ENCODE data around the gene CDH23.

Gene CDH23

DNA sequence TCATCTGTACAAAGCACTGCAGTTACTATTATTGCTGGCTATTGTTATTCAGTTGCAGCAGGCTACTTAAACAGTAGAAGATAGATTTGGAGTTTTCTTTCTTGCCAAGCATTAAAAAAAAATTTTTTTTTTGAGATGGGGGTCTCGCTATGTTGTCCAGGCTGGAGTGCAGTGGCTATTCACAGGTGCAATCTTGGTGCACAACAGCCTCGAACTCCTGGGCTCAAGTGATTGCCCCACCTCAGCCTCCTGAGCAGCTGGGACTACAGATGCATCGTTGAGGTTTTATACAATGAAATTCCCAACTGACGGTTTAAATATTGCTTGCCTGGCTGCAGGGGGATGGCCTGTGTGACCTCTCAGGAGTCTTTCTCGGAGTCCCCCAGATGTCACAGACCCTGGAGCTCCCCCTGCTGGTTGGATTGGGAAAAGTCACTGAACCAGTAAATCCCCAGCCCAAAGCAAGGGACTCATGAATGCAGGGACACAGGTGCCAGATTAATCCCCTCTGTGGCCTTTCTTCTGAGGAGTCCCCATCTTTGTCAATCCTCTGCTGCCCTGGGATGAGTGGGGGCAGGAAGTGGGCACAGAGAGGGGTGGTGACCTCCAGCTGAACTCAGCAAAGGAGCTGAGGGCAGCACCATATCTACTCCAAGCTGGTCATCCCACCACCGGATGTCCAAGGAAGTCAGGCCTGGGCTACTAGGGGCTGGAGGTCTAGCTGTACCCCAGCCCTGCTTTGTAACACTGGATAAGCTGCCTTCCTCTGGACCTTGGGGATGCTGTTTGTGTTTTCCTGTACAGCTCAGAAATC, 173.3 kb downstream of the CDH23 start:
- peak; percentile 70 to 79 for DNase-seq

DNA sequence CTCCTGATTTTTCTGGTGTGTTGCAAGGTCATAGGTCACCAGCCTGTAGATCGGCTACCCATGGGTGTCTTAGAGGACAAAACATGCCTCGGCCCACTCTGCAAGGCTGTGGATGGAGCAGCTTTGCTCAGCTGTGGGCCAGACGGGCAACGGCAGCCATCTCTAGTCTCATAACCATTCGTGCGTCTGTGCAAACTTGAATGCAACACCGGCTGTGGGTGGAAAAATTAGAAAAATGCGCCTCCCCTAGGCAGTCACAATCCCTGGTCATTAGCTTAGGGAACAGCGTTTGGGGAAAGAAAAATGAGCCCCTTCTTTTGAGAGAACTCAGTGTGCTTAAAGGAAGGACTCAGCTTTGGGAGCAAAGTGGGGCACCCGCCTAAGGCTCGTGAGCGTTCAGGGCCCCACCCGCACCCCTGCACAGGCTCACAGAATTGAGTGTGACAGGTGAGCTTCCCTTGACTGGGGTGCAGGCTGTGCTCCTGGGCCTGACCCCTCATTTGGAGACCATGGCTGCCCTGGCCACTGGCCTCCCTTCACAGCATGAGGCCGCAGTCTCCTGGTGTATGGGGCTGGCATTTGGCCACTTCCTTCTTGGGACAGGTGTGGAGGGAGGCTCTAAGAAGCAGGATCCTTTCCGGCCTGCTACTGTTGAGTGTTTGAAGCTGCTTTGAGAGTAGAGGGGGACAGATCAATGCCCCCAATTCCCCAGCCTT, 174.9 kb downstream of the CDH23 start:
- no peak for DNase-seq

DNA sequence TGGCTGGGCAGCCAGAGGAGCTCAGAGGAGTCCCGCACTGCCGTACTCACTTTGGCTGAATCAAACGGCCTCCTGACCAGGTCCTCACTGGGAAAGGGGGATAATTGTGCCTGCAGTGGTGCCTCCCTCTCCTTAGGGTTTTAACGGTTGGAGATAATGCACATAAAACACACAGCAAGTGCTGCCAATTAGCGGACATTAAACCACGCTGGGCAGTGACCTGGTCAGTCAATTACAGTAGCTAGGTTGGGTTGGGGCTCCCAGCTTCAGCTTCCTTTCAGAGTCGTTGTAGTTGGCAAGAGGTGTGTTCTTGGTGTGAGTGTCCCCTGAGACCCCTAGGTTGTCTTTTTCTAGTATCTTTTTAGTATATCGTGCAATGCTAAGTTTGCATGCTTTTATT, 176.2 kb downstream of the CDH23 start:
- DNase-seq, result no peak

DNA sequence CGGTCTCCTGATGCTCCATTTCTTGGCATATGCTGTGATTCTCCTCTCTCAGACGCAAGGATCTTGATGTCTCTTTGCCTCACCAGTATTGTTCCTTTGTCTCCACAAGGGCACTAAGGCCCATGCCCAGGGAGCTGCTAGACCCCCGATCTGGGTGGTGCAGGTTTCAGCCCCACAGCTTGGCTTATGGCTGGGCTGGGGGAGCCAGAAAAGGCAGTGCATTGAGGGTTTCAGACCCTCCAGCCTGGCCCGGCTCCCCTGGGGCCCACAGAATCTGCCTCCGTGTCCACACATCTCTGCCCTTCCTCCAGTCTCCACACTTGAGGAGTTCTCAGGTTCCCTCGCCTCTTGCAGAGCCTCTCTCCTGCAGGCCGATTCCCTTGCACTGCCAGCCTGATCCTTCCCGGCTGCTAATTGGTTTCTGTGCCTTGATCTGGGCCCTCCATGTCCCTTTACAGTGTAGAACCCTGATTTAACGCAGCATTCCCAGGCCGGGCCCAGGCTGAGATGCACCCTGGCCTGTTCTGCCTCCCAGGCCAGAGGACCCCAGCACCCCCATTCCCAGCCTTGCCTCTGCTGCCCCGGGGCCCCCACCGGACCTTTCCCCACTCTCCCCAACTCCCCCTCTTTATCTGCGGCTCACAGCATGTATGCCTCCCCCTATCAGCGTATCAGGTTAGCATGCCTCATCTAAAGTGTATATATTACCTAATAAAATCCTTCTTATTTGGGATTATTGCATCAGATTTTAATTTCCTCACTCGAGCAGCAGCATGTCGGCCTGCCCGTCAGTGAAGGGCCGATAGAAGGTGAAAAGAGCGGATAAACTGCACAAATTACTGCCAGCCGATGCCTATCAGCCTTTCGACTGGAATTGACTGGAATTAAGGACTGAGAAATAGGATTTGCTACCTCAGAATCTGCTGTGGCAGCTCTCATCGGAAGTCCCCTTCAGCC, 177.1 kb downstream of the CDH23 start:
- DNase-seq, result no peak

DNA sequence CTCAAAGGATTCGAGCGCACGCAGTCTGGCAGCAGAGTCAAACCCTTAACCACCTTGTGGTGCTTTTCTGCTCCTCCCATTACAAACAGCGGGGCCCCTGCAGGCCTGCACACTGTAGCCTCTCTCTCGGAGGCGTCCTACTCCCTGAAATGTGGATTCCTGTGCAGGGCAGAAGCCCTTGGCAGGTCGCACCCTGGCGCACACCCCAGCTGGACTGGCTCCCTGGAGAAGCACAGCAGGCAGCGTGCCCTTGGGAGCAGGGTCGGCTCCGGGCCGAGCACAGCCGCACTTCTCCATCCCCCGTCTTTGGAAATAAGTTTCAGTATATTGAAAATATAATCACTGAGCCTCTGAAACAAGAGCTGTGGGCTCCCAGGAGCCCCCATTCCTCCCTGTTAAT, 178.7 kb downstream of the CDH23 start:
- DNase-seq, result no peak

DNA sequence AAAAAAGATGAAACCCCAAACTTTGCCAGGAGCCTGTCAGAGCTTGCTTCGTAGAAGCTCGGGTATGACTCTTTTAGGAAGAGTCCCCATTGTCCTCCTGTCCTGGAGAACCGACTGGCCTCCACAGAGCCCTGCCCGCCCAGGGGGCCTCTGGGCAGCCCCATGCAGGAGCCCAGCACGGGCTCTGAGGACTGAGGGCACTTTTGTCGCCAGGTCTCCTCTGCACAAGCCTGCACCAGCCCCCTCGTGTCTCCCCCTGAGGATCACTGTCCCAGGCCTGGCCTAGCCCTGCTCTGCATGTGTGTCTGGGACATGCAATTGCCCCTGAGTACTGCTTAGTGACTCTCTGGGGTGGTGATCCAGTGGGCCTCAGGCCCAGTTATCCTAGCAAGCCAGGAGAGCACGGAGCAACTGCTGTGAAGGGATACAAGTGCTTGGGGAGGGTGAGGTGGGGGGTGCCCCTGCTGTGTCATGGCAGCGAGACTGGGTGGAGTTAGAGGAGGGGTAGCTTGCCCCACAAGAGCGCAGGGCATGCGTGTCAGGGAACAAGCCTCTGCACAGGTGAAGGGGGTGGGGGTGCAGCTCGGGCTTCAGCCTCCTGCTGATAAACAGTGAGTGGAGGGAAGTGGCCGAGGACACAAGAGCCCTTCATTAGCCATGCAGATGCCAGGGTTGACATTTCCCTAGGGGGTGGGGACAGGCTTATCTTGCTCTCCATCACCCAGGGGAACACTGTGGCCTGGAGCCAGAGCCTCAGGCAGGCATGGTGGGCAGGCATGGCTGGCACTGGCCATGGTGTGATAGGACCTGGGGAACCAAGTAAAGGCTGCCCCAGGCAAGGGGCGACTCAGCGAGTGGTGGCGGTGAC, 179.4 kb downstream of the CDH23 start:
- DNase-seq, result no peak

DNA sequence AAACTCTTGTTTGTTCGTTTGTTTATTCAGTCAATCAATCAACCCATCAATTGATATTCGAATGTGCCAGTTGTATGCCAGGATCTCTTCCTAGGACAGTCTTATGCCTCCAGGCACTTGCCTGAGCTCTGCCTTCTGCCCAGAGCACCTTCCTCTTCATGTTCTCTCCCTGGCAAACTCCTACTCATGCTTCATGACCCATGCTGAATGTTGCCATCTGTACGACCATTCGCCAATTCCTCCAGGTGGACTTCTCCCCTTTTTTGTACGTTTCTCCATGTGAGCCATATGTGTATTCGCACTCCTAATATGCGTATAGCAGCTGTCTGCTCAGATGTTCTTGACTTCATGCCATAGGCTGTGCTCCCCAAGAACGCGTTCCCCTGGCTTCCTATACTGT, 180.1 kb downstream of the CDH23 start:
- no peak for DNase-seq

DNA sequence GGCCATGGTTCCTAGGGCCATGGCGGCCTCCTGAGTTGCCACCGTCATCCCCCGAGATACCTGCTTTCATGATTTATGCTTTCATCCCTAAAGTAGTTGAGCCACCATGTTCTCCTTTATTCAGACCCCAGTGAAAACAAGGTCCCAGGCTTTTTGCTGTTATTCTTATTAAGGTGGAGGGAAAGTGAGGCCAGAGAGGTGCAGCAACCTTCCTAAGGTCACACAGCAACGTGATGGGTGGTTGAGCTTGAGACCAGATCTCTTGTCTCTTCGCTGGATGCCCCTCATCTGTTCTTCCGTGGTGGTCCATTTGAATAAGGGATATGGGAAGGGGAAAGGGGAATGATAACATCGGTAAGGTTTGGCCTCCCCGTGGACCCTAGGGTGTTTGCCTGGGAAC, 180.6 kb downstream of the CDH23 start:
- DNase-seq, result no peak

DNA sequence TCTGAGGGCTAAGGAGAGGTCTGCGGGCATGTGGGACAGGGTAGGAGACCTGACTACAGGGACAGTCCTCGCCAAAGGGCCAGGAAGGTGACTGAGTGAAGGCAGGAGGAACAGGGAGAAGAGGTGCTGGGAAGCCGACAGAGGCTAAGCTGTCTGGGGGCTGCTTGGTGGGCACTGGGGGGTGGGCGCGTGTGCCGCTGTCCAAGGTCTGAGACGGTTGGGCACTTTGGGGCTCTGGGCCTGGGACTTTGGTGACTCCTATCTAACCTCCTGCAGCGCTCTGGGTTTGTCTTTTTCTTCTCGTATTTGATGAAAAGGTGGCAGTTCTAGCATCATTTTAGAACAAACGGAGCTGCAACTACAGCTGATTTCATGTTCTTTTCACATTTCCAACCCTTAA, 181.3 kb downstream of the CDH23 start:
- DNase-seq, result no peak

DNA sequence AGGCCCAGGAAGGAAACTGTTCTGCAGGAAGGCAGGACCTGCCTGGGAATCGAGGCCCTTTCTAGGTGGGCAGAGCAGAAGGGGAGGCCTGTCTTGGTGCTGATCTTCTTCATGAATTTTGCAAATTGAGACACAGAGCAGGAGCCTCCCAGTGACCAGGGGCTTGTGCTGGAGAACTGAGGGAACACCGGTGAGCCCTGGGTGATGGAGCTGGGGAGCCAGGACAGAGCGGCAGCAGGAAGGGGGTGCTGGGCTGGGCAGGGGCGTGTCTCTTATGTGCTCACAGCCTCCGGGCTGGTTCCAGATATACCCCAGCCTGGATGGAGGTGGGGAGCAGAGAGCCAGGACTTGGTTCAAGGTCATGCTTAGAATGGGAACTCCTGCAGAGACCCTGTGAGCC, 182.9 kb downstream of the CDH23 start:
- no peak for DNase-seq

DNA sequence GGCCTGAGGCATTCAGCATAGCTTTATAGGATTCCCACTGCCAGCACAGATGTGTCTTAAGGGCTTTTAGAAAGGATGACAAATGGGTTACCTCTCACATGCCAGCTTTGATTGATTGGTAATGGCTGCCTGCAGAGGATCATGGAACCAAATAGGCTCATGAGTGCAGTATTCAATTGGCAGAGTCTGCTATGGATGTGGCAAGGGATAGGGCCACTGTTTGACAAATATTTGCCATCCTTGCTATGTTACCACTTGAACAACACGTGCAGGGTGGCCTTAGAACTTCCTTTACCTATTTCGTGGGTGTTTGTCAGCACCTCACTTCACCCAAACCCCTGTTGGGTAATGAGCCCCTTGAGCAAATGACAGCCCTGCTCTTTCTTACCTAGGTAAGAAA, 183.7 kb downstream of the CDH23 start:
- DNase-seq, result no peak

DNA sequence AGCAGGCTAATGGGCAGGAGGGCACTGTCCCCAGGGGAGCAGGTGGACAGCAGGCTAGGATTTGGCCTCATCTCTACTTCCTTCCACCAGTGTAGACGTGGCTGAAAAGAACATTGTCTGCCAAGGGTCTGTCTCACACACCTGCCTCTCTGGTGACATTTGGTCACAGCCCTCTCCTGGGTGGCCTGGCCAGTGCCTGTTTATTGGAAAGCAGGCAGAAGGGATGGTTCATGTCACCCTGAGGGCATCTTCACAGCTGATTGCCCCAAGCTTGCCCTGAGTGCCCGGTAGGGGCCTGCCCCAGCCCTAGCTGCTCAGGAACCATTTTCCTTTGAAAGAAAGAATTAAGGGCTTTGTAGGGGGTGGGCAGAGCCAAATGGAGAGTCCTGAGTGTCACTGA, 184.2 kb downstream of the CDH23 start:
- DNase-seq, result no peak

DNA sequence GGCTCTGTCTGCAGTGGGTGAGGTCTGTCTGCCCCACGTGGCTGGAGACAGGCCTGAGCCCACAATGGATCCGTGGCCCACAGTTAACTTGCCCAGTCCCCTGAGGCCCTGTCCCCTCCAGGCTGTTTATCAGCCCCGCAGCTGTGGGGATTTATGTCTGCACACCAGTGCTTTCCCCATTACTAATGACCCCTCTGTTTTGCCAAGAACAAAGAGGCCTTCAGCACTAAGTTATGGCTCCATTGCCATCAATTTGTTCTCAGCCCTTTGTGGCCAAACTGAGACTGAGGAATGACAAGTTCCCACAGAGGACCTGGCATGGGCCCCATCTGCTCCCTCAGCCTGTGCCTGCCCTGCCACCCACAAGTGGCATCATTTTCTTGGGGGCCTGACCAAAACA, 184.7 kb downstream of the CDH23 start:
- DNase-seq, result no peak

DNA sequence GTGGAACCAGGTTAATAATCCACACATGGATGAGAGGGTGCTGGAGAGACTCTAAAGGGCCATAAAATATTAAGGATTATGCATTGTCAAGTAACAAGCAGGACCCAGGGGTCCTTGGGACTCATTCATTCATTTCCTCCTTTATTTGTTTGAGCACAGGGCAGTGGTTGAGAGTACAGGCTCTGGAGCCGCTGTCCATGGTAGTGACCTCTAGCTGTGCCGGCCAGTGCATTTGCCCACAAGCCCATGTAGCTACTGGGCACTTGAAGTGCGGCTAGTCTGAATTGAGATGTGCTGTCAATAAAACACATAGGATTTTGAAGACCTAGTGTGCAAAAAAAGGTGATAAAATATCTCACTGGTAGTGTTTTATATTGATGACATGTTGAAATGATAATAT, 185.3 kb downstream of the CDH23 start:
- DNase-seq, result peak in 1 of 2 experiments; percentile 4

DNA sequence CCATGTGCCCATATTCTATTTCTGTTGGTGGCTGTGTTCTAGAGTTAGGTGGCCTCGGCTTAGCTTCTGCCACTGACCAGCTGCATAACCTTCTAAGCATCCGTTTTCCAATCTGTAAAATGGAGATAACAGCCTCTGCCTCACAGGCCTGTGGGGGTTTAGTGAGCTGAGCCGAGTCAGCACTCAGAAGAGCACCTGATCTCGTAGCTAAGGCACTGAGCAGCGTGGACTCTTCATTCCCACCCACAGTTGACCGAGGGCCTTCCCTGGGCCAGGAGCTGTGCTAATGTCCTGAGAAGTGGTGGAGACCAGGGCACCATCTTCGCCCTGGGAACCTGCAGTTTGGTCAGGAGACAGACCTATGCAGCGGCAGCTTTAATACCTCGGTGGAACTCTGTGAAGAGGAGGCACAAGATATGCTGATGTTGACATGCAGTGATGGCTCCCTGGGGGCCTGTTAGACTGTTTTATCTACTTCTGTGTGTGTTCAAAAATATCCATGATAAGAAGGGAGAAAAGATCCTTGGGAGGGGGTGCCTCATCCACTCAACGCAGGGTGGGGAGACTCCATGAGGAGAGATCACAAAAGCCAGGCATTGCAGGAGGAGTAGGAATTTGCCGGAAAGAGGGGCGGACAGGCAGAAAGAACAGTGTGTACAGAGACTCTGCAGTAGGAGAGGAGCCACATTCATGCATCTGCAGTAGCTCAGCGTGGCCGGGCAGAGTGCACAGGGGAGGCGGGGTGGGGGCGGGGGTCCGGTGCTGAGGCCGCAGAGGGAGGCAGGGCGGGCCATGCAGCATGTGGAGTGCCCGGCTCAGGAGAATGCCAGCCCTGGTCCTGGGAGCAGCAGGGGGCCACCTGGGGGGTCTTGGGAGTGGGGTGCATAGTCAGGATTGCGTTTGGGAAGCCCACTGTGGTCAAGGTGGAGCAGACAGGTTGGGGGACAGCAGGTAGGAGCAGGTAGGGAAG, 186.1 kb downstream of the CDH23 start:
- no peak for DNase-seq

DNA sequence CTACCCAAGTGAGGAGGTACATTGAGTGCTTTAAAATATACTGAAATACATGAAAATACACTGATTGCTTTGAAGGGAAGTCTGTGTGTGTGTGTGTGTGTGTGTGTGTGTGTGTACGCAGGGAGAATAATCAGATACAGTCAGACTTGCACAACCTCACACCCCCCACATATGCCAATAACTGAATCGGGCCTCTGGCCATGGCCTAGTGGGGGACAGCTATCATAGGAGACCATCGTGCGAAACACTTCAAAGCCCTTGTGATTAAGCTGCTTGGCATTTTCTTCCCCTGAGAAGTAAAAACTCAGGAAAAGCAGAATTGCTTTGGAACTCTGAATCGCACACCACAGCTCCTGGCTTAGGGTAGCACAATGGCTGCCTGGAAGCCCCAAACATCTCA, 187.7 kb downstream of the CDH23 start:
- no peak for DNase-seq

DNA sequence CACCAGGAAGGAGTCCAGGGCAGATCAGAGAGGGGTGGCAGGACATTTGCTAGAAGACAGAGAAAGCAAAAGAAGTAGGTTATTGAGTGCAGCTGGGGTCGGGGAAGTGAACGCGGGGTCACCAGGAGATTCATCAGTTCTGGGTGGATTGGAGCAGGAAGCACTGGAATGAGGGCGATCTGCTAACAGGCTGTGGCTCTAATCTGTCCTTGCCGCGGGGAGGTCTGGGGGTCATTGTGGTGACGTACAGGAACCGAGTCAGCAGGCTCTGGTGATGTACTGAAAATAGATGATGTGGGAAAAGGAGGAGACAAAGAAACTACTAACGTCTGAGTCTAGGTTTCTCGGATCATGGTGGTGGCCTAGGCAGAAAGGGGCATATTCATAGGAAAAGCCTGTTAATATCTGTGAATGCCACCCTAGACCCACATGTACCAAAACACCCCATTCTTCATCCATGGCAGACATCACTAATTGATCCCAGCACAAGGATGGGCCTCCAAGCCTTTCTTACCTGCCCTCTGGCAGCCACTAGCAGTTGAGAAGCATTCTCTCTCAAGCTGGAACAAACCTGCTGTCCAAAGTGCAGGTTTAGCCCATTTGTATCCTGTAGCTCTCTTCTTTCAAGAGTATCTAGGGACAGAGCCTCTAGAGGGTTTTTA, 188.3 kb downstream of the CDH23 start:
- no peak for DNase-seq

DNA sequence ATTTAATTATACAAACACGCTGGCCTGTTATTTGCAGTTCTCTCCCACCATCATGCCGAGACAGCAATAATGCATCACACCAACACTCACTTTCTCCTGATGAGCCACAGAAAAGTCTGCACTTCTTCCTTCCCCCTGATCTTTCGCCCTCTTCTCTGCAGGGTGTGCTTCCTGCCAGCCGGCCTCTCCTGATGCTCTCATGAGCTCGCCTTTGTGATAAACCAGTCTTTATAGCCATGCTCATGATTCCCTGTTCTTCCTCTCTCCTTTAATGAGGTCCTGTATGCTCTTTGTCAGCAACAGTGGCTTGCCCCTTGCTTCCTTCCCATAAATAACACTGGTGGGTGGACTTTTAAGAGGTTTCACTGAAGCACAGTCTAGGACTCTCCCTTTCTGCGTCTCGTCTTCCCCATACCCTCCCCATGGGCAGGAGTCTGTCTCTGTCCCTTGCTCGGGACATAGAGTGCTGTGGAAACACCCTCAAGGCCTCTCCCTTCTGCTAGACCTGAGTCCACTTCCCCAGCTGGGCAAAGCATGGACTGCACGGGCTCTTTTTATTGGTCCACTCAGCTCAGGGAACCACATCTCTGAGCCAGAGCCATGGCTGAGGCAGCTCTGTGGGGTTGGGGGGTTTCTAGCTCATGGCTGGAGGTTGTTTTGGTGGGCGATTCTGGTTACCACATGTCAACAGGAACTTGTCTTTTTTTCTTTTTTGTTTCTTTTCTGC, 189.0 kb downstream of the CDH23 start:
- no peak for DNase-seq

DNA sequence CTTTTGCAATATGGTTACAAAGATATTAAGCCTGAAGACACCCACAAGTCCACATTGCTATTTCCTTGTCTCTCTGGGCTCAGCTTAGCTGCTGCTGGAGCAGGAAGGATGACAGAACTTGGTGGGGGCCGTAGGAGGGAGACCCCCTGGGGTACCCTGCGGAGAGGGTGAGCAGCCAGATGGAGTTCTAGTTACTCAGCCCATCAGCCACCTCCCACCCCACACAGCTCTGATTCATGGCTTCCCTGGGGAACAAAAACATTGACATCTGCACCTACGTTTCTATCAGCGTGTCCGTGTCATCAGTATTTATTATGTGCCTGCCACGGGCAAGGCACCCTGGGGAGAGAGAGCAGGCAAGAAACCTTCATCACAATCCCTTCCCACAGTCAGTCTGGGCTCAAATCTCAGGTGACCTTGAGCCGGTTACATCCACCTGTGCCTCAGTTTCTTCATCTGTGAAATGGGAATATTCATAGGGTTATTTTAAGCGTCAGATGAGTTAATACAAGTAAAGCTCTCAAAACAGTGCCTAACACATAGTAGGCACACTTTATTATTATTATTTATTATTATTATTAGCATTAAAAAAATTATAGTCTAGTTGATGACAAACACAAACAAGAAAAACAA, 191.3 kb downstream of the CDH23 start:
- DNase-seq, result no peak
